ENCODE measurements around the gene ARID4B.

Gene ARID4B

GRCh38 chr1:235190431-235190830, 137.5 kb downstream of the ARID4B start:
- H3K79me2 ChIP-seq (ENCODE audit: insufficient read depth, low read length), result peaks cover 11% of the 10 kb centered on the region; the same call in 1 of the 2 replicates
- H3K36me3 ChIP-seq (ENCODE audit: insufficient read depth, low read length), result peaks cover 70% of the 10 kb centered on the region
- H3K9me3 ChIP-seq (ENCODE audit: insufficient read depth, low read length, severe bottlenecking), result no peaks in the 10 kb centered on the region
- H3K27ac ChIP-seq (ENCODE audit: low read length), result no peak overlapping the region
- no peak overlapping the region for H3K9ac ChIP-seq (ENCODE audit: low read depth, low read length)
- no peak overlapping the region for H3K4me3 ChIP-seq (ENCODE audit: low read depth in 1 of 2, low read length in 2 of 2)
- ATAC-seq (ENCODE audit: insufficient read depth, low read depth) (no peak), DNase-seq (no peak)
- H2AFZ ChIP-seq (ENCODE audit: low read depth, low read length), result no peak overlapping the region
- no peak overlapping the region for H3K4me2 ChIP-seq (ENCODE audit: insufficient read depth, low read length)
- no peaks in the 10 kb centered on the region for H3K27me3 ChIP-seq (ENCODE audit: insufficient read depth, low read length, poor library complexity)
- peaks cover 4% of the 10 kb centered on the region; the same call in 1 of the 2 replicates for H4K20me1 ChIP-seq (ENCODE audit: insufficient read depth, low read length)
- TF ChIP-seq EZH2 (IDR thresholded peaks at IDR 0.05; ENCODE audit: borderline replicate concordance, low read depth, low read length, severe bottlenecking), result no peak
- TF ChIP-seq CTCF (IDR thresholded peaks at IDR 0.05; ENCODE audit: borderline replicate concordance, extremely low read depth, low read length, poor library complexity, severe bottlenecking), result no peak
- H3K4me1 ChIP-seq (ENCODE audit: insufficient read depth, low read length), result no peaks in the 10 kb centered on the region

- H3K9me3 ChIP-seq (ENCODE audit: insufficient read depth, low read length, severe bottlenecking), result no peaks in the 10 kb centered on the region
- H3K79me2 ChIP-seq (ENCODE audit: insufficient read depth, low read length), result peaks cover 13% of the 10 kb centered on the region
- DNase-seq (no peak), ATAC-seq (ENCODE audit: insufficient read depth, low read depth) (no peak)
- peaks cover 70% of the 10 kb centered on the region for H3K36me3 ChIP-seq (ENCODE audit: insufficient read depth, low read length)
- no peak overlapping the region for H2AFZ ChIP-seq (ENCODE audit: low read depth, low read length)
- H3K4me3 ChIP-seq (ENCODE audit: low read depth in 1 of 2, low read length in 2 of 2), result no peak overlapping the region
- no peaks in the 10 kb centered on the region for H3K27me3 ChIP-seq (ENCODE audit: insufficient read depth, low read length, poor library complexity)
- no peak overlapping the region for H3K4me2 ChIP-seq (ENCODE audit: insufficient read depth, low read length)
- no peak overlapping the region for H3K9ac ChIP-seq (ENCODE audit: low read depth, low read length)
- TF ChIP-seq EZH2 (IDR thresholded peaks at IDR 0.05; ENCODE audit: borderline replicate concordance, low read depth, low read length, severe bottlenecking) (no peak), CTCF (IDR thresholded peaks at IDR 0.05; ENCODE audit: borderline replicate concordance, extremely low read depth, low read length, poor library complexity, severe bottlenecking) (no peak)
- H3K27ac ChIP-seq (ENCODE audit: low read length), result no peak overlapping the region
- no peaks in the 10 kb centered on the region for H3K4me1 ChIP-seq (ENCODE audit: insufficient read depth, low read length)
- peaks cover 4% of the 10 kb centered on the region; the same call in 1 of the 2 replicates for H4K20me1 ChIP-seq (ENCODE audit: insufficient read depth, low read length)
These were observed 140.7 kb downstream of the ARID4B start for GRCh38 chr1:235187316-235187715.

- Histone ChIP-seq H3K4me2 (ENCODE audit: insufficient read depth, low read length) (no peak overlapping the region), H3K4me1 (ENCODE audit: insufficient read depth, low read length) (no peaks in the 10 kb centered on the region), H3K9ac (ENCODE audit: low read depth, low read length) (no peak overlapping the region), H3K9me3 (ENCODE audit: insufficient read depth, low read length, severe bottlenecking) (no peaks in the 10 kb centered on the region), H4K20me1 (ENCODE audit: insufficient read depth, low read length) (no peaks in the 10 kb centered on the region), H3K36me3 (ENCODE audit: insufficient read depth, low read length) (peaks cover 76% of the 10 kb centered on the region), H3K27ac (ENCODE audit: low read length) (no peak overlapping the region; the same call in 1 of the 2 replicates), H3K4me3 (ENCODE audit: low read depth in 1 of 2, low read length in 2 of 2) (no peak overlapping the region), H3K79me2 (ENCODE audit: insufficient read depth, low read length) (peaks cover 15% of the 10 kb centered on the region), H3K27me3 (ENCODE audit: insufficient read depth, low read length, poor library complexity) (no peaks in the 10 kb centered on the region), H2AFZ (ENCODE audit: low read depth, low read length) (no peak overlapping the region)
- no peak; the same call in 2 of the 3 replicates for ATAC-seq (ENCODE audit: insufficient read depth, low read depth)
- TF ChIP-seq CTCF (IDR thresholded peaks at IDR 0.05; ENCODE audit: borderline replicate concordance, extremely low read depth, low read length, poor library complexity, severe bottlenecking) (no peak), EZH2 (IDR thresholded peaks at IDR 0.05; ENCODE audit: borderline replicate concordance, low read depth, low read length, severe bottlenecking) (no peak)
- DNase-seq, result no peak
These were observed 146.3 kb downstream of the ARID4B start for GRCh38 chr1:235181561-235182245.

Measured in DND-41 (cell line).